OCI-LY7 (cell line): ENCODE measurements around the gene STRBP. TPM values are rescaled to one million over a fixed set of nuclear protein-coding genes. Genes with fewer than 3 reads are reported as not detected.

Source experiments
- BruUV-seq: library from RNA; stranded (reverse); fragments of 400-500 nt; replicated peaks from 2 replicates; lab custom pipeline; 2021; lab: Mats Ljungman, UMichigan
- CTCF ChIA-PET: fragments of 300-600 bp; sonication (Branson Sonifier 250); formaldehyde crosslinking; loops from one replicate; lab custom pipeline; 2022; ENCODE audit warnings: antibody characterized with exemption; ENCODE audit not compliant: unreplicated experiment; lab: Charles Lee
- POLR2A ChIA-PET: fragments of 300-600 bp; sonication (Branson Sonifier 250); formaldehyde crosslinking; loops from one replicate; lab custom pipeline; 2022; ENCODE audit warnings: antibody characterized with exemption; lab: Charles Lee
- DNase-seq: peaks from one replicate; pipeline ENCODE4 v3.0.0-alpha.2; 2015; ENCODE audit warnings: low spot score
- H2AFZ ChIP-seq: fragments of 200-600 bp; sonication (generic), shearing (Covaris generic); 2 replicates; pipeline ENCODE4 v1.6.1; 2014; ENCODE audit warnings: mild to moderate bottlenecking, antibody characterized with exemption, low read length, moderate library complexity
- H3K27ac ChIP-seq: fragments of 200-600 bp; sonication (generic); 2 replicates; pipeline ENCODE4 v1.5.1; 2014; ENCODE audit warnings: mixed run types, low read depth, mild to moderate bottlenecking, moderate library complexity, low read length, inconsistent platforms; ENCODE audit not compliant: poor library complexity, severe bottlenecking
- H3K36me3 ChIP-seq: fragments of 200-600 bp; sonication (generic); 2 replicates; pipeline ENCODE4 v1.6.1; 2014; ENCODE audit warnings: mild to moderate bottlenecking, antibody characterized with exemption, low read length, moderate library complexity, mixed read lengths; ENCODE audit not compliant: insufficient read depth
- H3K4me1 ChIP-seq: fragments of 200-600 bp; sonication (generic); 2 replicates; pipeline ENCODE4 v1.5.1; 2014; ENCODE audit warnings: mild to moderate bottlenecking, low read length; ENCODE audit not compliant: insufficient read depth, poor library complexity, severe bottlenecking
- H3K4me2 ChIP-seq: fragments of 200-600 bp; sonication (generic); 2 replicates; pipeline ENCODE4 v1.6.1; 2014; ENCODE audit warnings: mild to moderate bottlenecking, low read length
- H3K4me3 ChIP-seq: fragments of 200-600 bp; sonication (generic); 2 replicates; pipeline ENCODE4 v1.5.1; 2014; ENCODE audit warnings: mild to moderate bottlenecking, low read depth, low read length; ENCODE audit not compliant: poor library complexity, severe bottlenecking
- H3K79me2 ChIP-seq: fragments of 200-600 bp; sonication (generic); 2 replicates; pipeline ENCODE4 v1.6.1; 2016; ENCODE audit warnings: low read depth, mild to moderate bottlenecking, low read length, moderate library complexity, mixed read lengths; ENCODE audit not compliant: insufficient read depth
- H3K9me2 ChIP-seq: fragments of 200-600 bp; sonication (generic); 2 replicates; pipeline ENCODE4 v1.6.1; 2016; ENCODE audit warnings: mild to moderate bottlenecking, low read length, mixed read lengths; ENCODE audit not compliant: insufficient read depth
- H3K9me3 ChIP-seq: fragments of 200-600 bp; sonication (generic); 2 replicates; pipeline ENCODE4 v1.6.1; 2014; ENCODE audit warnings: mild to moderate bottlenecking, mixed run types, low read length, mixed read lengths
- H4K20me1 ChIP-seq: fragments of 200-600 bp; sonication (generic); 2 replicates; pipeline ENCODE4 v1.6.1; 2014; ENCODE audit warnings: mild to moderate bottlenecking, antibody characterized with exemption, low read length, moderate library complexity, mixed read lengths; ENCODE audit not compliant: insufficient read depth
- CTCF ChIP-seq: fragments of 200-600 bp; sonication (generic); conservative IDR thresholded peaks from 2 replicates; pipeline ENCODE4 v1.5.1; 2014; ENCODE audit warnings: mild to moderate bottlenecking, antibody characterized with exemption, low read length, moderate library complexity, mixed read lengths
- EZH2phosphoT487 ChIP-seq: fragments of 200-600 bp; sonication (generic); IDR thresholded peaks from 2 replicates; pipeline ENCODE4 v1.6.1; 2018; ENCODE audit warnings: low read depth, borderline replicate concordance, mild to moderate bottlenecking, mixed run types, antibody characterized with exemption, low read length, moderate library complexity, mixed read lengths
- intact Hi-C: fragments of 100-400 bp; cut with micrococcal nuclease; formaldehyde crosslinking; loops from one replicate; pipeline ENCODE4 v1.10.0; 2022; ENCODE audit not compliant: unreplicated experiment
- total RNA-seq, 2 experiments: library from RNA; depleted of rRNA in 1 of 2; stranded (reverse); fragments of >200 nt in 1 of 2; shearing (Covaris generic) in 1 of 2; gene quantifications; 2 replicates each; pipeline ENCODE4 v1.2.3, GENCODE V29; 2014 to 2022

Gene STRBP
- total RNA-seq, 2 experiments from 2014 or later = 82.8 to 179 TPM

- H3K27ac ChIP-seq = no peak overlapping the region
- no peaks in the 10 kb centered on the region for H4K20me1 ChIP-seq
- no peaks in the 10 kb centered on the region for H3K9me3 ChIP-seq
- CTCF ChIA-PET = interaction anchor here (0.6 to 1.0 kb wide), 2 partner anchors 188 to 269 kb away, joined by 3 read pairs; no protein-coding TSS in a partner anchor
- peaks cover 60% of the 10 kb centered on the region for H3K36me3 ChIP-seq
- peaks cover 19% of the 10 kb centered on the region for H3K4me1 ChIP-seq
- no peak overlapping the region for H3K4me3 ChIP-seq
- POLR2A ChIA-PET = interaction anchor here (1.5 kb wide), 1 partner anchor 13 kb away, joined by 3 read pairs; no protein-coding TSS in a partner anchor
- H3K4me2 ChIP-seq = no peak overlapping the region
- TF ChIP-seq CTCF (no peak), EZH2phosphoT487 (no peak)
- no peaks in the 10 kb centered on the region for H3K9me2 ChIP-seq
- BruUV-seq = no TSS peak
- intact Hi-C loops = no loop called here
- no peaks in the 10 kb centered on the region for H3K79me2 ChIP-seq
- no peak overlapping the region for H2AFZ ChIP-seq
- DNase-seq = no peak
Observed at GRCh38 chr9:123080444-123080843, 187.9 kb downstream of the STRBP start.

- H3K36me3 ChIP-seq = peaks cover 74% of the 10 kb centered on the region
- intact Hi-C loops = no loop called here
- BruUV-seq = no TSS peak
- no peak overlapping the region for H3K4me2 ChIP-seq
- no peak overlapping the region for H3K4me3 ChIP-seq
- no peaks in the 10 kb centered on the region for H3K9me2 ChIP-seq
- no peaks in the 10 kb centered on the region for H3K9me3 ChIP-seq
- no peak for DNase-seq
- H2AFZ ChIP-seq = no peak overlapping the region
- TF ChIP-seq CTCF = no peak
- TF ChIP-seq EZH2phosphoT487 = no peak
- no peaks in the 10 kb centered on the region for H4K20me1 ChIP-seq
- ChIA-PET POLR2A (interaction anchor here (1.3 to 2.1 kb wide), 3 partner anchors 16 to 270 kb away, joined by 3 to 8 read pairs (median 6); no protein-coding TSS in a partner anchor), CTCF (no interaction called here)
- H3K4me1 ChIP-seq = peaks cover 11% of the 10 kb centered on the region
- no peaks in the 10 kb centered on the region for H3K79me2 ChIP-seq
- no peak overlapping the region for H3K27ac ChIP-seq
Observed at GRCh38 chr9:123074628-123075027, 193.8 kb downstream of the STRBP start.

DNA sequence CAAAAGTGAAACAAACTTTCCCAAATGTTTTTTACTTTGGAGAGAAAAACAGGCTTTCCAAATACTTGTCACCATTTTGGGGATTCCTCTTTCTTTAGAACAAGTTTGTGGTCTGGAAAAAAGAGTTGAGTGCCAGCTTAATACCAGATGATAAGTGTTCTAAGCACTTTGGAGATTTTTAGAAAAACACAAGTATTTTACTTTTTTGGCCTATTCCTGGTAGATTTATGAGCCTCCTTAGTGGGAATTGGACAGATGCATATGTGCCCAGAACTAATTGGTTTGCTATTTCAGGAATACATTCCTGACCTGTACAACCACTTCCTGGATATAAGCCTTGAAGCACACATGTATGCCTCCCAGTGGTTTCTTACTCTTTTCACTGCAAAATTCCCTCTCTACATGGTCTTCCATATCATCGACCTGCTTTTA, 194.4 kb downstream of the STRBP start:
- Histone ChIP-seq H3K4me3 (no peak overlapping the region), H3K4me2 (no peak overlapping the region), H3K27ac (no peak overlapping the region), H3K9me3 (no peaks in the 10 kb centered on the region), H3K4me1 (peaks cover 11% of the 10 kb centered on the region), H2AFZ (no peak overlapping the region), H3K9me2 (no peaks in the 10 kb centered on the region), H4K20me1 (no peaks in the 10 kb centered on the region), H3K36me3 (peaks cover 73% of the 10 kb centered on the region), H3K79me2 (no peaks in the 10 kb centered on the region)
- intact Hi-C loops = no loop called here
- TF ChIP-seq CTCF = no peak
- TF ChIP-seq EZH2phosphoT487 = no peak
- POLR2A ChIA-PET = interaction anchor here (0.8 to 1.6 kb wide), 3 partner anchors 19 to 271 kb away, joined by 3 to 6 read pairs (median 3); no protein-coding TSS in a partner anchor
- no peak for DNase-seq
- BruUV-seq = no TSS peak
- CTCF ChIA-PET = interaction anchor here (0.8 kb wide), 1 partner anchor 237 kb away, joined by 4 read pairs; no protein-coding TSS in a partner anchor
